CD4-positive, alpha-beta T cell (primary cell): ENCODE results near the gene H2AZ2. TPM values are rescaled to one million over a fixed set of nuclear protein-coding genes. Genes with fewer than 3 reads are reported as not detected.

Source experiments
- ATAC-seq: fragments of 200-7000 bp; cut with Tn5 transposase; one replicate; pipeline ENCODE4 v1.10.0; 2022; ENCODE audit warnings: mild to moderate bottlenecking; ENCODE audit not compliant: poor library complexity
- CTCF ChIA-PET: fragments of 350-600 bp; sonication (Branson Sonifier 250); formaldehyde crosslinking; loops from one replicate; lab custom pipeline; 2021; ENCODE audit warnings: antibody characterized with exemption, inconsistent platforms; lab: Charles Lee
- POLR2A ChIA-PET: fragments of 350-600 bp; sonication (Branson Sonifier 250); formaldehyde crosslinking; loops from one replicate; lab custom pipeline; 2021; ENCODE audit warnings: antibody characterized with exemption, inconsistent platforms; lab: Charles Lee
- DNase-seq, 14 experiments: peaks; one replicate each; pipeline ENCODE4 v3.0.0-alpha.2; 2013 to 2020; ENCODE audit warnings: mixed read lengths in 2 of 14
- H3K27ac ChIP-seq, 2 donors: one replicate each; pipeline versions ENCODE4 v1.5.1 to v1.7.0; 2013; ENCODE audit warnings: low read length in 2 of 2, low read depth in 1 of 2, mild to moderate bottlenecking in 1 of 2
- H3K27me3 ChIP-seq, 2 experiments: 1 replicate in 1 of 2; 2 replicates in 1 of 2; pipeline versions ENCODE4 v1.6.1 to v1.7.0; 2013; ENCODE audit warnings: low read length in 2 of 2, control low read depth in 1 of 2, mild to moderate bottlenecking in 1 of 2, moderate library complexity in 1 of 2; ENCODE audit not compliant: insufficient read depth in 2 of 2, control insufficient read depth in 1 of 2
- H3K36me3 ChIP-seq: one replicate; pipeline ENCODE4 v1.6.1; 2013; ENCODE audit warnings: low read length, control low read depth; ENCODE audit not compliant: insufficient read depth
- H3K4me1 ChIP-seq: one replicate; pipeline ENCODE4 v1.6.1; 2013; ENCODE audit warnings: low read length, control low read depth; ENCODE audit not compliant: insufficient read depth
- H3K4me3 ChIP-seq: one replicate; pipeline ENCODE4 v1.5.1; 2013; ENCODE audit warnings: mild to moderate bottlenecking, low read length, moderate library complexity
- H3K9me3 ChIP-seq, 2 experiments: 1 replicate in 1 of 2; 2 replicates in 1 of 2; pipeline versions ENCODE4 v1.6.1 to v1.7.0; 2013; ENCODE audit warnings: low read length in 2 of 2, mild to moderate bottlenecking in 2 of 2, control low read depth in 1 of 2, moderate library complexity in 1 of 2; ENCODE audit not compliant: control insufficient read depth in 1 of 2, insufficient read depth in 1 of 2
- H3K27ac Mint-ChIP-seq: one replicate; pipeline ENCODE4 v1.8.0; 2020; ENCODE audit warnings: mixed read lengths
- H3K27me3 Mint-ChIP-seq: one replicate; pipeline ENCODE4 v1.8.0; 2021; ENCODE audit warnings: mixed read lengths
- H3K36me3 Mint-ChIP-seq: one replicate; pipeline ENCODE4 v1.8.0; 2021; ENCODE audit warnings: low read depth, mixed read lengths
- H3K4me1 Mint-ChIP-seq: one replicate; pipeline ENCODE4 v1.8.0; 2021; ENCODE audit warnings: low read depth, mixed read lengths
- H3K4me3 Mint-ChIP-seq: one replicate; pipeline ENCODE4 v1.8.0; 2020; ENCODE audit warnings: mild to moderate bottlenecking, mixed read lengths
- H3K9me3 Mint-ChIP-seq: one replicate; pipeline ENCODE4 v1.8.0; 2020; ENCODE audit warnings: mixed read lengths
- intact Hi-C, 2 experiments: fragments of 100-400 bp; cut with DNase I in 1 of 2; cut with micrococcal nuclease in 1 of 2; formaldehyde crosslinking; loops; one replicate each; pipeline versions ENCODE4 v1.15.1 to v1.9.0; 2023 to 2025; cut with DNase I, micrococcal nuclease
- total RNA-seq, 174 experiments: library from RNA in 2 of 174; stranded (reverse) in 2 of 174; gene quantifications; one replicate each; pipeline ENCODE4 v1.2.3 and lab custom pipeline; 2021 to 2026
- TF ChIP-seq, protein P1 (sequence below): fragments of 200-600 bp; IDR thresholded peaks from one replicate; pipeline ENCODE4 v1.8.0; 2022; ENCODE audit warnings: antibody characterized with exemption, mild to moderate bottlenecking

Gene H2AZ2
- total RNA-seq, 2 experiments from 2014 or later, result 145 to 156 TPM

DNA sequence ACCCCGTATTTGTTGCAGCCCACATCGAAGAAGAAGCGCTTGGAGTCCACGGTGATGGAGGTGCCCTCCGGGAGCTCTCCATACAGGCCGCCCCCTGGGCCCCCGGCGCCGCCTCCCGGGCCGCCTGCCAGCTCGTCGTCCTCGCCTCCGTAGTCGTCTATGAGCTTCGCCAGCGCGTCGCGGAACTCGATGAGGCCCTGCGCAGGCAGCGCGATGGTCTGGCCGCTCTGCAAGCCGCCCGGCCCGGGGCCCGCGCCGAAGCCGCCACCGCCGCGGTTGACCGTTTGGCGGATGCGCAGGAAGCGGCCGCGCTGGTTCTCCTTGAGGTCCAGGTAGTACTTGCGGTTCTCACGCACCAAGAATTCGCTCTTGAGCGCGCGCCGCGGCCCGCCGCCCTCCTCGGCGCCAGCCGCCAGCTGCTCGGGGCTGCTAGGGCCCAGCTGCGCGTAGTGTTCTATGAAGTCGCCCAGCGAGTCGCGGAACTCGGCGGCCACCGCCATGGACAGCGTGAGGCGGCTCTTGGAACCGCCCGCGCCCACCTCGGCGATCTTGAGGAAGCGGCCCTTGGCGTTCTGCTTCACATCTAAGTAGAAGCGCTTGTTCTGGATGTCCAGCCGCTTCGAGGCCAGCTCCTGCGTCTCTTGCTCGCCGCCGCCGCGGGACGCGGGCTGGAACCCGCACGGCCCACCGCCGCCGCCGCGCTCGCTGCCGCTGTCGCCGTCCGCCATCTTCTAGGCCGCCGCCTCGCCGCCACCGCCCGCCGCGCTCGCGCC, 36.9 kb upstream of the H2AZ2 start:
- peaks cover 49% of the 10 kb centered on the region for H3K36me3 Mint-ChIP-seq
- Histone ChIP-seq H3K27me3 (no peaks in the 10 kb centered on the region), H3K27ac (peak overlapping the region; percentile 75 to 80), H3K4me1 (peaks cover 27% of the 10 kb centered on the region), H3K9me3 (peaks cover 6 to 27% of the 10 kb centered on the region in 2 experiments), H3K36me3 (no peaks in the 10 kb centered on the region), H3K4me3 (peak overlapping the region; percentile 63)
- peaks cover 51% of the 10 kb centered on the region for H3K4me1 Mint-ChIP-seq
- peak overlapping the region; percentile 86 for H3K4me3 Mint-ChIP-seq
- TF ChIP-seq, protein P1, sequence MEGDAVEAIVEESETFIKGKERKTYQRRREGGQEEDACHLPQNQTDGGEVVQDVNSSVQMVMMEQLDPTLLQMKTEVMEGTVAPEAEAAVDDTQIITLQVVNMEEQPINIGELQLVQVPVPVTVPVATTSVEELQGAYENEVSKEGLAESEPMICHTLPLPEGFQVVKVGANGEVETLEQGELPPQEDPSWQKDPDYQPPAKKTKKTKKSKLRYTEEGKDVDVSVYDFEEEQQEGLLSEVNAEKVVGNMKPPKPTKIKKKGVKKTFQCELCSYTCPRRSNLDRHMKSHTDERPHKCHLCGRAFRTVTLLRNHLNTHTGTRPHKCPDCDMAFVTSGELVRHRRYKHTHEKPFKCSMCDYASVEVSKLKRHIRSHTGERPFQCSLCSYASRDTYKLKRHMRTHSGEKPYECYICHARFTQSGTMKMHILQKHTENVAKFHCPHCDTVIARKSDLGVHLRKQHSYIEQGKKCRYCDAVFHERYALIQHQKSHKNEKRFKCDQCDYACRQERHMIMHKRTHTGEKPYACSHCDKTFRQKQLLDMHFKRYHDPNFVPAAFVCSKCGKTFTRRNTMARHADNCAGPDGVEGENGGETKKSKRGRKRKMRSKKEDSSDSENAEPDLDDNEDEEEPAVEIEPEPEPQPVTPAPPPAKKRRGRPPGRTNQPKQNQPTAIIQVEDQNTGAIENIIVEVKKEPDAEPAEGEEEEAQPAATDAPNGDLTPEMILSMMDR, result no peak
- intact Hi-C loops, result loop anchor here (1.0 to 5.0 kb wide), 9 partner anchors 28 to 394 kb away; partner anchors contain the start of genes H2AZ2 (in 2 of the 2), PPIA (in 2 of the 2), NUDCD3 (in 1 of the 2) and OGDH (in 1 of the 2)
- H3K27me3 Mint-ChIP-seq, result no peaks in the 10 kb centered on the region
- ATAC-seq, result no peak
- CTCF ChIA-PET, result interaction anchor here (0.9 to 1.6 kb wide), 5 partner anchors 28 to 303 kb away, joined by 3 to 11 read pairs (median 6); partner anchors contain the start of genes H2AZ2 and TMED4
- peak overlapping the region; percentile 100 for H3K27ac Mint-ChIP-seq
- peak; percentile 13 to 77 (median 48) for DNase-seq
- H3K9me3 Mint-ChIP-seq, result peaks cover 7% of the 10 kb centered on the region
- POLR2A ChIA-PET, result interaction anchor here (0.6 to 2.8 kb wide), 30 partner anchors 9 to 1953 kb away, joined by 3 to 87 read pairs (median 7); partner anchors contain the start of genes DDX56, H2AZ2, MRPL32 and MRPS24

DNA sequence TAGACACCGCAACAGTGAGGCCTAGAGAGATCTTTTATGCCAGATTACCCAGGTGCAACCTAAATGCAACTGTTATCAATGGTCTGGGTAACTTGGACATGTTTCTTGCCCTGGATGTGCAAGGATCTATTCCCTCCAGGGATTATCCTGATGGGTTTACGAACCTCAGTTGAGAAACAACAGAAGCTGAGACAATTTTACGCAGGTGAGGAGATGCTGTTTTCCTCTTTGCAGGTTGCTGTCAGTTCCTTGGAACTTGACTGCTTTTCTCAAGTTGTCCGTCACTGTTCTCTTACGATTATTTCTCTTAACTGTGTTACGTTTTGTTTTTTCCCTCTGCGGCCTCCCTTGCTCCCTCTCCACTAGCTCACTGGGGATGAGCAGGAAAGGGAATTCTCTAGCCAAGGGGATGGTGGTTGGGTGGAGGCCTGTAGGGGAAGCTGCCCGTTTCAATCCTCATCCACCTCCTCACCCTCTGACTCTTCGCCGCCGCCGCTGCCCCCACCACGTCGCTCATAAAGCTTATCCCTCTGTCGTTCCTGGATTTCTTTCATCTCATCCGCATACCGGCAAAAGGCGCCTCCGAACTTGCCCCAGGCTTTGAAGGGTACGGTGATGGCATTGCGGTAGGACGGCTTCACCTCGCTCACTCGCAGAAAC, 36.2 kb upstream of the H2AZ2 start:
- Histone ChIP-seq H3K36me3 (no peaks in the 10 kb centered on the region), H3K4me1 (peaks cover 27% of the 10 kb centered on the region), H3K27ac (peak overlapping the region; percentile 31 to 75), H3K27me3 (no peaks in the 10 kb centered on the region), H3K4me3 (peak overlapping the region; percentile 63), H3K9me3 (peaks cover 8 to 27% of the 10 kb centered on the region in 2 experiments)
- Mint-ChIP-seq H3K4me3 (peak overlapping the region; percentile 86), H3K4me1 (peaks cover 56% of the 10 kb centered on the region), H3K27me3 (no peaks in the 10 kb centered on the region), H3K27ac (peak overlapping the region; percentile 100), H3K36me3 (peaks cover 52% of the 10 kb centered on the region), H3K9me3 (peaks cover 7% of the 10 kb centered on the region)
- CTCF ChIA-PET, result interaction anchor here (1.6 kb wide), 1 partner anchor 27 kb away, joined by 11 read pairs; no protein-coding TSS in a partner anchor
- POLR2A ChIA-PET, result interaction anchor here (0.6 to 2.8 kb wide), 19 partner anchors 10 to 1015 kb away, joined by 3 to 87 read pairs (median 13); partner anchors contain the start of genes DDX56, H2AZ2, MRPS24 and NUDCD3
- TF ChIP-seq, protein P1, result no peak
- ATAC-seq (no peak), DNase-seq (no peak)
- intact Hi-C loops, result loop anchor here (2.0 kb wide), 5 partner anchors 27 to 393 kb away; partner anchors contain the start of genes PPIA (in 2 of the 2), H2AZ2 (in 1 of the 2), NUDCD3 (in 1 of the 2) and TBRG4 (in 1 of the 2)

DNA sequence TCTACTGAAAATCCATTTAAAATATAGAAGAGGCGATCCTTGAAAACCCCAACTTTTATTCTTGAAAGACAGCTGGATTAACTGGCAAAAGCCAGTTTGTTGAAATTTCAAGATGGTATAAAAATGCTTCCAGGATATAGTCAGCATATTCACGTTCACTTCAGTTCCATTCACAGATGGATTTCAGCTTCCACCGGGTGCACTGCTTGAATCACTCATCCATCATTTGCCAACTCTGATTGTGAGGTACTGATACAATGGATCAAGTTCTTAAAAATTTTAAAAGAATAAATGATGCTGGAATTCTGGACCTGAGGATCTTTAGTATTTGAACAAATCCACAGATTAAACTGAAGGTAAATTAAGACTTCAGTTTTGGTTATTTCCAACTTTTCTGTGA, 35.0 kb upstream of the H2AZ2 start:
- CTCF ChIA-PET, result interaction anchor here (1.0 to 4.8 kb wide), 3 partner anchors 9 to 39 kb away, joined by 4 to 24 read pairs (median 7); no protein-coding TSS in a partner anchor
- Histone ChIP-seq H3K4me3 (no peak overlapping the region), H3K27me3 (no peaks in the 10 kb centered on the region), H3K36me3 (no peaks in the 10 kb centered on the region), H3K4me1 (peaks cover 27% of the 10 kb centered on the region), H3K9me3 (peaks cover 11 to 27% of the 10 kb centered on the region in 2 experiments), H3K27ac (no peak overlapping the region)
- Mint-ChIP-seq H3K27me3 (no peaks in the 10 kb centered on the region), H3K4me3 (peak overlapping the region; percentile 73), H3K36me3 (peaks cover 56% of the 10 kb centered on the region), H3K27ac (peak overlapping the region; percentile 36), H3K9me3 (peaks cover 7% of the 10 kb centered on the region), H3K4me1 (peaks cover 56% of the 10 kb centered on the region)
- ATAC-seq (no peak), DNase-seq (no peak)
- POLR2A ChIA-PET, result interaction anchor here (1.6 to 3.2 kb wide), 3 partner anchors 26 to 35 kb away, joined by 5 to 23 read pairs (median 6); partner anchors contain the start of gene H2AZ2
- TF ChIP-seq, protein P1, result no peak
- intact Hi-C loops, result no loop called here
